Dermis microvascular lymphatic vessel endothelial cell (primary cell): ENCODE results near the gene FAM229A. TPM values are rescaled to one million over a fixed set of nuclear protein-coding genes. Genes with fewer than 3 reads are reported as not detected.
"Not testable (repeated sequence)": the region's sequence is repeated elsewhere in the genome, so short reads cannot be mapped to it uniquely, and the experiment has no call there.

Experiments used
- DNase-seq, 2 donors: peaks; one replicate each; pipeline versions ENCODE4 v3.0.0 to v3.0.0-alpha.2; 2010; ENCODE audit warnings: low read depth in 2 of 2
- total RNA-seq: library from RNA; depleted of rRNA; stranded (reverse); fragments of >200 nt; gene quantifications from 2 replicates; pipeline ENCODE4 v1.2.1, GENCODE V29; 2014

Gene FAM229A
- 0.64 and 1.4 TPM in 2 replicates for total RNA-seq

- no peak for DNase-seq
Measured at GRCh38 chr1:32362474-32363313, at the start of gene FAM229A, which contains the start of gene TSSK3. TSS of gene FAM229A (minus strand) at chr1:32362485. CDS start at chr1:32362091, 394 bp downstream. TSS of gene TSSK3 (plus strand) at chr1:32362539. CDS start at chr1:32362702, 163 bp downstream.

- DNase-seq = no peak
Measured at GRCh38 chr1:32411261-32411660, 49.0 kb upstream of the FAM229A start.

GRCh38 chr1:32406629-32407111 lies 44.4 kb upstream of the FAM229A start:
- no peak for DNase-seq

- no peak for DNase-seq
Measured at GRCh38 chr1:32405672-32406467, 43.6 kb upstream of the FAM229A start.

GRCh38 chr1:32404946-32405345 lies 42.7 kb upstream of the FAM229A start:
- no peak for DNase-seq

GRCh38 chr1:32400876-32401631 lies 38.8 kb upstream of the FAM229A start:
- peak; percentile 29 to 71 for DNase-seq

- no peak for DNase-seq
Measured at GRCh38 chr1:32399843-32400242, 37.6 kb upstream of the FAM229A start.

- DNase-seq = no peak
Measured at GRCh38 chr1:32398401-32398800, 36.1 kb upstream of the FAM229A start.

- not testable (repeated sequence) for DNase-seq
Measured at GRCh38 chr1:32396524-32396923, 34.2 kb upstream of the FAM229A start.

- DNase-seq = no peak
Measured at GRCh38 chr1:32394890-32395432, 32.7 kb upstream of the FAM229A start.

- DNase-seq = peak; percentile 99 to 100
Measured at GRCh38 chr1:32394141-32394889, 32.0 kb upstream of the FAM229A start, which contains the start of gene BSDC1. TSS of gene BSDC1 (minus strand) at chr1:32394441. CDS start at chr1:32394414, 27 bp downstream.

GRCh38 chr1:32393832-32394140 lies 31.5 kb upstream of the FAM229A start:
- DNase-seq = peak in 1 of 2 donors; percentile 53

- DNase-seq = peak in 1 of 2 donors; percentile 22
Measured at GRCh38 chr1:32393136-32393535, 30.9 kb upstream of the FAM229A start.

GRCh38 chr1:32392325-32392724 lies 30.0 kb upstream of the FAM229A start:
- peak in 1 of 2 donors; percentile 49 for DNase-seq

- no peak for DNase-seq
Measured at GRCh38 chr1:32390904-32391870, 28.9 kb upstream of the FAM229A start.

- no peak for DNase-seq
Measured at GRCh38 chr1:32388641-32389040, 26.4 kb upstream of the FAM229A start.

GRCh38 chr1:32386676-32387392 lies 24.5 kb upstream of the FAM229A start:
- DNase-seq = no peak

GRCh38 chr1:32380057-32380456 lies 17.8 kb upstream of the FAM229A start:
- DNase-seq = no peak
